Neural cell (in vitro differentiated cells): ENCODE results near the gene B4GALNT3.

Experiments used
- CTCF ChIP-seq: fragments of 450-650 bp; IDR thresholded peaks from 2 replicates; pipeline ENCODE4 v1.5.1; 2014; ENCODE audit warnings: antibody characterized with exemption, mild to moderate bottlenecking, moderate library complexity; ENCODE audit not compliant: poor library complexity, severe bottlenecking
- EP300 ChIP-seq: fragments of 450-650 bp; conservative IDR thresholded peaks from 2 replicates; pipeline ENCODE4 v1.6.1; 2014; ENCODE audit warnings: antibody characterized with exemption, mild to moderate bottlenecking, moderate library complexity; ENCODE audit not compliant: poor library complexity, severe bottlenecking
- EZH2 ChIP-seq: fragments of 200-600, 300-800 bp; shearing (Covaris generic), sonication (generic); IDR thresholded peaks from 2 replicates; pipeline ENCODE4 v1.6.1; 2014; ENCODE audit warnings: antibody characterized with exemption, low read length, borderline replicate concordance, mild to moderate bottlenecking; ENCODE audit not compliant: insufficient read depth, poor library complexity, severe bottlenecking
- MXI1 ChIP-seq: fragments of 450-650 bp; conservative IDR thresholded peaks from 2 replicates; pipeline ENCODE4 v1.6.1; 2014; ENCODE audit warnings: antibody characterized with exemption, mild to moderate bottlenecking; ENCODE audit not compliant: poor library complexity, severe bottlenecking
- POLR2AphosphoS5 ChIP-seq: IDR thresholded peaks from 2 replicates; pipeline ENCODE4 v1.6.1; 2012
- RAD21 ChIP-seq: fragments of 450-650 bp; conservative IDR thresholded peaks from 2 replicates; pipeline ENCODE4 v1.6.1; 2014; ENCODE audit warnings: antibody characterized with exemption, mild to moderate bottlenecking, moderate library complexity
- REST ChIP-seq: IDR thresholded peaks from 2 replicates; pipeline ENCODE4 v1.6.1; 2012; ENCODE audit warnings: borderline replicate concordance
- SMC3 ChIP-seq: fragments of 450-650 bp; conservative IDR thresholded peaks from 2 replicates; pipeline ENCODE4 v1.6.1; 2014; ENCODE audit warnings: antibody characterized with exemption, mild to moderate bottlenecking, moderate library complexity; ENCODE audit not compliant: poor library complexity

- TF ChIP-seq RAD21 (no peak), CTCF (no peak), EZH2 (no peak), SMC3 (no peak), REST (no peak), EP300 (no peak), POLR2AphosphoS5 (no peak), MXI1 (no peak)
Observed at GRCh38 chr12:556498-556897, 96.8 kb downstream of the B4GALNT3 start.
